HG02973 (cell line): ENCODE measurements around the gene AMPD1.

Source experiments
- ATAC-seq: cut with Tn5 transposase; IDR thresholded peaks from one replicate; pipeline ENCODE4 v1.9.1; 2021; ENCODE audit warnings: moderate library complexity; ENCODE audit not compliant: unreplicated experiment

AMPD1 gene

DNA sequence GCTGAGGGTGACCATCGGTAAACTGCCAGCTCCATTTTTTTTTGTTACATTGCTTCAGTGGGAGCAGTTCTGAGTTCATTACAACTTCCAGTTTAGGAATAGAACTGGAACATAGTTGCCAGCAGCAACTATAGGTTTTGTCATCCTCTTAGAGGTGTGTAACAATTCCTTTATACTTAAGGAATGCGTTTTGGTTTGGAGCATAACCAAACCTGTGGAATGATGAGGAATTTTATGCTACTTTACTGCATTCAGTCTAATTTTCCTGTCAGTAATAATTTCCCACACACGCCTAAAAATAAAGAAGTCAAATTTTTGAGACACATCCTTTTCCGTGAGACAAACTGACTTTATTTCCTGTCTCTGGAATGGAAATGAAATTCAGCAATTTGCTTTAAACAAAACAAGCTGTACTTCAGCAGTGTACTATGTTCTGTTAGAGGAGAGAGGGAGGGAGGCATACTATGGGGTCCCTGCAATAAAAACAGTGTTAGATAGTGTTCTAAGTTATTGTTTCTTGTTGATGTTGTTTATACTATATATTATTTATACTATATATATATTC, 4.8 kb upstream of the AMPD1 start:
- no peak for ATAC-seq

DNA sequence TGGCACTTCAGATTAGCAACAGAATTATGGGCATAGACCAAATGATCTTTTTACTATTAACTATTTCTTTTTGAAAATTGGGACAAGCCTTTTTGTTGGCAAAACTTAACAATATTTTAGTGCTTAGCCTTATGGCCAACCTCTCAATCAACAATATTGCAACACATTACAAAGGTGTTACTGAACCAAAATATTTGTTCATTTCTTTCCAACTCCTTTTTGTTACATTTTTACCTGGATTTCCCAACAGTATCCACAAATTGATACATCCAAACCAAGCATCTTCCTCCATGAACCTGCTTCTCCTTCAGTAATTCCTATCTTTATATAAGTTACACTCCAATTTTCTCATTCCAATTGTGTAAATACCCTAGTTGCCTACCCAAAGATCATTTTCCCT, 1.5 kb upstream of the AMPD1 start:
- no peak for ATAC-seq

DNA sequence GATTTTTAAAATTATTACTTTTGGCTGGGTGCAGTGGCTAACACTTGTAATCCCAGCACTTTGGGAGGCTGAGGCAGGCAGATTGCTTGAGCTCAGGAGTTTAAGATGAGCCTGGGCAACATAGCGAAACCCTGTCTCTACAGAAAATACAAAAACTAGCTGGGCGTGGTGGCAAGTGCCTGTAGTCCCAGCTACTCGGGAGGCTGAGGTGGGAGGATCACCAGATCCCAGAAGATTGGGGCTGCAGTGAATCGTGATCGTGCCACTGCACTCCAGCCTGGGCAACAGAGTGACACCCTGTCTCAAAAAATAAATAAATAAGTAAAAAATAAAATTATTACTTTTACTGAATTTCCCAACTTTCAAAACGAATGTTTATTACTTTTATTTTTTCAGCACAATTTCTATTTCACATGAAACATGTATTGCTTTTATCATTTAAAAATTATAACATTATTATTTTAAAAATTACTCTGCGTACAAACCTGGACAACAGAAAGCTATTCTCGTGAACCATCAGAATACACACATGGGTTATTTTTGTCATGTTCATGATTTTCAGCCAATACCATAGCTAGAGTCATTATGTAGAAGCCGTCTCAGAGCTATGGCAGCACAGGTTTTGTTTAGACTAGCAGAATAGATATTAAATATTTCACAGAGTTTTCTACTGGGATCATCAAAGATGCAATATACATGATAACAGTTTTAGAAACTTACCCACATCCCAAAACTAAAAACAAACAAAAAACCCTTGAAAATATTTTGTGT, 621 bp downstream of the AMPD1 start:
- ATAC-seq = no peak

DNA sequence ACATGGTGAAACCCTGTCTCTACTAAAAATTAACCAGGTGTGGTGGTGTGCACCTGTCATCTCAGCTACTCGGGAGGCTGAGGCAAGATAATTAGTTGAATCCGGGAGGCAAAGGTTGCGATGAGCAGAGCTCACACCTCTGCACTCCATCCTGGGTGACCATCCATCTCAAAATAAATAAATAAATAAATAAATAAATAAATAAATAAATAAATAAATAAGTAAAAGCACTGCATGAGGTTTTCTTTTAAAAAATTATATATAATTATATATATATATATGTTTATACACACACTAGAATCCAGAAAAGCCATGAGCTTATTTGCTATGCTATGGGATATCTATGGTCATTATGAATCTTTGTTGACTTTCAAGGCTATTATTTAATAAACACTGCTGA, 2.4 kb downstream of the AMPD1 start:
- ATAC-seq = no peak

DNA sequence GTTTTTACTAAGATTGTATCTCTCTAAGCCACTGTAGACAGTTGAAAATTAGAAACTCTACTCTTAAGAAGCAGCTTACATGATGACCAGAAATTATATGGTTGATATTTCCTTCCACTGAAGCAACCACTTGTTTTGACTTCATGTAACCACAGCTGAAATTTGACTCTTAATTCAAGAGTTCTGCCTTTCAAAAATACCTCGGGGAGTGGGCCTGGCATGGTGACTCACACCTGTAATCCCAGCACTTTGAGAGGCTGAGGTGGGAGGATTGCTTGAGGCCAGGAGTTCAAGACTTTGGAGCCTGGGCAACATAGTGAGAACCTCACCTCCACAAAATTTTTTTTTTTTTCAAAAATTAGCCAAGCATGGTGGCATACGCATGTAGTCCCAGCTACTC, 4.3 kb downstream of the AMPD1 start:
- ATAC-seq = no peak

DNA sequence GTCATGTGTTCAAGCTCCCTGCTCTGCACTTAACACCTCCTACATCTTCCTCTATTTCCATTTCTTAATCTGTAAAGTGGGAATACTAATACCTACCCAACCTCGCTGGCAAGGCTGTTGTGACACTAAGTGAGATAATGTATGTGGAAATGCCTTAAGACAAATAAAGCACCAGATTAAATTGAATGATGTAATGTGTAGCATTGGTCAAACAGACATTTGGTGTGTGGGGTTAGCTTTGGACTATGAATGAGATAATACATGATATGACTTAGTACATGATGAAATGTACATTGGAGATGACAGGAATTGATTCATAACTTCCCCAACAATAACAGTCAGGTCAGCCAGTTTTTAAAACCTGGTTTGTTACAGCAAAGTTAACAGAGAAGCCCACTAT, 5.2 kb downstream of the AMPD1 start:
- no peak for ATAC-seq

DNA sequence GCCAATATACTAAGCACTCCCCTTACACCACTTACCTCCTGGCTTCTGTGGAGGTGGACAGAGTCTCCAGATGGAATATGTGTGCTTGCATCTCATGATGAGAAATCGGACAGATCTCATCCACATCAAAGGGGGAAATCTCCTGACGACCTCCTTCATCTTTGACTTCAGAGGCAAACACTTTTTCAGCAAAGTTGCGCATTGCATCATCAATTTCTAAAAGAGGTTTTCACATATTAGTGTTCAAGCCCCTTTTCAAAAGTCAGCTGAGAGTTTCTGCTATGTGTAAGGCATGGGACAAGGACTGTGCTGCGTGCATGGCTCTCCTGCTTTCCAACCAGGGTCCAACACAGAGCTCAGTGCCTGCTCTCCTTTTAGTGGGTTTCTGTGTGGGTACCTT, 6.8 kb downstream of the AMPD1 start:
- no peak for ATAC-seq

DNA sequence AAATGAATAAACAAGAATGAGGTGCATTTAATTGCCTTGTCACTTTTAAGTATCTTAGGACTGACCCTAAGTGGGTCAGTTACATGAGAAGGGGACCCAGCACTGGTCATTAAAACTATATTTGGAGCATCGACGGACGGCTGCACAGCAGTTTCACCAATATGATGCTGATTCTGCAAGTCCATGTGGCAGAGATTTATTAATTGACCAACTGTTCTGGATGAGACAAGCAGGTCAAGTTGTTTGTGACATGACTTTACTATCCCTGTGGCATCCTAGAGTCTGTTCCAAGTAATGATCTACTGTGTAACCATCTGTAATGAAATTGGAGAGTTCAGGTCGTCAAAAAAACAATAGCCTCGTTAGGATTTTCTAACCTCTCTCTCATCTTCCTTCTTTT, 9.5 kb downstream of the AMPD1 start:
- ATAC-seq = no peak

DNA sequence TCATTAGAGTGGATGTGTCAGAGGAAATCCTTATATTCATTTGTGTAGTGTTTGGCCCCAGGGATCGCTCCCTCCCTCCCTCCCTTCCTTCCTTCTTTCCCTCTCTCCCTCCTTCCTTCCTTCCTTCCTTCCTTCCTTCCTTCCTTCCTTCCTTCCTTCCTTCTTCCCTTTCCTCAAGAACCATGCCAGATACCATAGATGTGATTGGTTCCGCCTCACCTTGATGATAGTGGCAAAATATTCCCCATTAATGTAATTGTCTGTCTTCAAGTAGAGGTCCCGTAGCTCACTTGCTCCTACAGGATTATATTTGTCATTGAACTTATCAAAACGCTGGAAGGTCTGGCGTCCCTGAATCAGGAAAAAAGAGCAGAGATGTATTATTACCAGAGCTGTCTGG, 17.7 kb downstream of the AMPD1 start:
- no peak for ATAC-seq

DNA sequence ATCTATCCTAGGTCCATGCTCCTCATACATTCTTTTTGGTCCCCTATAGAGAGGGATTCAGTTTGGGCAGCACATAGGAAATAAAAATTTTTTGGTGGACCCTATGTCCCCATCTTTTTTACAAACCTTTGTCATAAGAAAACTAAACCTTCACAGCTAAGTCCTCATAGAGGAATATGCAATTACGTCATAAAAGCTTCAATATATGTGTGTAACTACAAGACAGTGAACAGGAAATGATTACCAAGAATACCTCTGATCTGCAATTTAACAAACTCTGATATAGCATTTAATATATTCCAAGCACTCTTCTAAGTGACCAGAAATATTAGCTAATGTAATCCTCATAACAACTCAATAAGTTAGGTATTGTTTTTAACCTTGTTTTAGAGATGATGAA, 19.2 kb downstream of the AMPD1 start:
- no peak for ATAC-seq

DNA sequence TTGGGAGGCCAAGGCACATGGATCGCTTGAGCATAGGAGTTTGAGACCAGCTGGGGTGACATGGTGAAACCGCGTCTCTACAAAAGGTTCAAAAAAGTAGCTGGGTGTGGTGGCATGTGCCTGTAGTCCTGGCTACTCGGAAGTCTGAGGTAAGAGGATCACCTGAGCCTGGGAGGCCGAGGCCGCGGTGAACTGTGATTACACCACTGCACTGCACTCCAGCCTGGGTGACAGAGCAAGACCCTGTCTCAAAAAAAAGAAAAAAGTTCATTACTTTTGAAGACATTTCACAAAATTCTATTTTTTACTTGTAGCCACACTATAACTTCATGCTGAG, 23.4 kb downstream of the AMPD1 start:
- no peak for ATAC-seq

DNA sequence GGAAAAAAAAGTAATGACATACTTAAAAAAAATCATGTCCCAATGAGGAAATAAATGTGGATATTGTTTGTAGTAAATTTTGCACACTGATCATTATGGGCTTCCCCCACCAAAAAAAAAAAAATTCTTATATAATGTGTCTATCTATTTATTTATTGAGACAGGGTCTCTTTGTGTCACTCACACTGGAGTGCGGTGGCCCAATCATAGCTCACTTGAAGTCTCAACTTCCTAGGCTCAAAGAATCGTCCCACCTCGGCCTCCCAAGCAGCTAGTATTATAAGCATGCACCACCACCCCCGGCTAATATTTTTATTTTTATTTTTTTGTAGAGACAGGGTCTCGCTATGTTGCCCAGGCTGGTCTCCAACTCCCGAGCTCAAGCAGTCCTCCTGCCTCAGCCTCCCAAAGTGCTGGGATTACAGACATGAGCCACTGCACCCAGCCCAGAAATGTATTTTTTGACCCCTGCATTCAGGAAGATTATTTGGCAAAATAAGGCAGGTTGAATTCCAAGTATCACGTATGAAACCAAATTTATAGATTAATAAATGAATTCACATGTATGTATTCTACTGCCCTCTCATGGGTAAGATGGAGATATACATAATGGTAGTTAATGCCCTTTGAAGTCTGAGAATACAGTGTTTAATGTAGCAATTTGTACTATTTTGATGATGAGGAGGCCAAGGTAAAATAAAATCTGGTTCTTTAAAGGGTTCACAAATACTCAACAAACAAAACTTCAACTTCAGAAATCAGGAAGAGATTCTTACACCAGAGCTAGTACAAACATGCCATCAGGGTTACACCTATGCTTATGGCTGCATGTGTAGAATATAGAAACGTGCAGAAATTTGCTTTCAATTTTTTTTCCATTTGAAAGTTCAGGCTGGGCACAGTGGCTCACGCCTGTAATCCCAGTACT, 24.1 kb downstream of the AMPD1 start:
- no peak for ATAC-seq

DNA sequence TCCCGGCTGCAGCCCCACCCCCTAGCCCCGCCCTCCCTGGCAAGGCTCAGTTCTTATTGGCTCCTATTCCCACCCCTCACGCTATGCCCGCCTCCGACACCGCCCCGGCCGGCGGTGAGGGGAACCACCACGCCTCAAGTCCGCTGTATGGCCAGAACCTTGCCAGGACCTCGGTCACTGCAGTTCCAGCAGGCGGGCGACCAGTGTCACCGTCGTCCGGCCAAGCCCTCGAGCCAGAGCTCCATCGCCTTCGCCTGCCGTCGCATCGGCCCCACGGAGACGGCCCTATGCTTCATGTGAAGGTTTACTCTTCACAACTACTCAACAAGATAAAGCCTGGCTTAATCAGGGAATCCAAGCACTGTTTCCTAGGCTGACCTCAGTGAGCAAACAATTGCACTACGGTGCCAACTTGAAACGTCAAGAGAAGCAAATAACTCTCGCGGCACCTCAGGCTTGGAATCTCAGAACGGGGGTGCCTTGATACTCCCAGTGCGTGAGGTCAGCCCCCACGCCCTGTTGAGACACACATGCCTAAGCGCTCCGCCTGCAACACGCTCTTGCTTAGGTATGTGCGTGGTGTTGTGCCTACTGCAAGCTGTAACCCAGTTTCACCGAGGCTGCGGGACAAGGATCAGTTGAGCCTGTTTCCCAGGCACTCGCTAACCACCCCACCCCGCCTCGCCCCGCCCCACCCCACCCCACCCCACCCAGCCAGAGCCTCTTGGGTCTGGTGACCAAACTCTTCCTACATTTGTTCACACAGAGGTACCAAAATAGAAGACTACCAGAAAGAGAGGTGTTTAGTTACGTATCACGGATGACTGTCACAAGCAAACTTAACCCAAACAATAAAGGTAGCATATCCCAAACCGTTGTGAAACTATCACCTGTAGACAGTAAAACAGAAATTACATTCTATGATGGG, 25.0 kb downstream of the AMPD1 start:
- peak; percentile 97 for ATAC-seq

DNA sequence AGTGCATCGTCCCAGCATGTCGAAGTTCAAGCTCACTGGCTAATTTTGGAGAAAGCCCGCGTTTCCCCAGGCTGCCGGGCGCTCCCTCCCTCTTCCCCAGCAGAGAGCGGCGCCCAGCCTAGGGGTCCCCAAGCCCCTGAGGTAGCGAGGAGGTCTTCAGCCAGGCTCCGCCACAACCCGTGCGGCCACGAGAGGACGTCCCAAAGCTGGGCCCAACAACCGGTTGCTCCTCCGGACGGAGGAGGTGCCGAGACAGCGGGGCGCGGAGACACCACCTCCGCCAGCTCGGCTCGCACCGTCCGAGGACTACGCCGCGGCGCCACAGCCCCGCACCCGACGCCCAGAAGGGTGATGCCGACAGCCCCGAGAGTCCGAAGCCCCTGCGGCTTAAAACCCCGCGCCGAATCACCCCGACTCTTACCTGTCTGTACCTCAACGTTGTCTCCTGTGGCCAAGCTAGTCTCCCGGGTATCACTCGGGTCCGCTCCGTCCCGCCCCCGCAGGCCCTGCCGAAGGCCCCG, 25.7 kb downstream of the AMPD1 start, which contains the start of gene DENND2C:
TSS of gene DENND2C (minus strand) at position 488 of the 521 bp plus-strand sequence. CDS start 44,065 bp downstream, outside the sequence.
- peak; percentile 44 for ATAC-seq

DNA sequence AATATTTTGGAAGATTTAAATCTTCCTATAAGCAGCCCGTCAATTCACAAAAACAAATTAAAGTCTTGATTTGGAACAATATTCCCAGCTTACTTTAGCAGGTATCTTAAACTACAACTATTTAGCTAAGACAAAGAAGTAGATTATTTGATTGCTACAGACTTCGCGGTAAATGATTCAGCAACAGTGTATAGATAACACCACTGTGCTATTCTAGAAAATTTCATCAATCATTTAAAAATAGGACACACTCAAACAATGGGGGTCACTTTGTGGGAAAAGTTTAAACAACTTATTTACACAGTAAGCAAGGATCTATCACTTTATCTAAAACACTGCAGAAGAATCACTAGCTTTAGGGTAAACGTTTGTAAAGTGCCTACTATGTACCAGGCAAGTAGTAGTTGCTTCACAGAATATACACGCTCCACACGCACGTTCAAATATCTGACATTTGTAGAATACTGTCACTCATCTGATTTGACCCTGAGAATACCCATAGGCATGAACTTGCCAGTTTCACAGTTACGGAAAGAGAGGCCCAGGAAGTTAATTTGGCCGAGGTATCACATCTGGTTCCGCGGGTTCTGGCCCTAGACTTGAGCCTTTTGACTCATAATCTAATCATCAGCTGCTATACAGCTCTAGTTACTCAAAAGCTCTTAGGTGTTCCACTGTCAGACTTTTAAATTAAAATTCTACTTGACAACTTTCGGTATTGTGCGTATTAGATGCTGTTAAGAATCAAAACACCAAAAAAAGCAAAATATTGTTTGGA, 26.4 kb downstream of the AMPD1 start:
- ATAC-seq = no peak

DNA sequence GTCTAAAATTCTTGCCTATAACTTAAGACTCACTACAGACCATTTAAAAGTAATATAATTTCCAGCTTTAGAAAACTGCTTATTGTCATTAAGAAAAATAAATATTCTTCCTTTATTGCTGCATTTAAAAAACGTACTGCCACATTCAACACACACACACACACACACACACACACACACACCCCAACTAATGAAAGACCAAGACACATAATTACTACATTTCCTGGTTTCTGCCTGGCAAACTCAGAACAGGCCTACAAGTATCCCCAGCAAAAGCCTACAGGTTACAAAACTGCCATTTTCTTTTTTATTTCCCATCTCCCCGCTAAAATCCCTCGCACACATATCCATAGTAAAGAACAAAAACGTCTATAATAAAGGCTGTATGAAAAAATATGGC, 27.0 kb downstream of the AMPD1 start:
- no peak for ATAC-seq

DNA sequence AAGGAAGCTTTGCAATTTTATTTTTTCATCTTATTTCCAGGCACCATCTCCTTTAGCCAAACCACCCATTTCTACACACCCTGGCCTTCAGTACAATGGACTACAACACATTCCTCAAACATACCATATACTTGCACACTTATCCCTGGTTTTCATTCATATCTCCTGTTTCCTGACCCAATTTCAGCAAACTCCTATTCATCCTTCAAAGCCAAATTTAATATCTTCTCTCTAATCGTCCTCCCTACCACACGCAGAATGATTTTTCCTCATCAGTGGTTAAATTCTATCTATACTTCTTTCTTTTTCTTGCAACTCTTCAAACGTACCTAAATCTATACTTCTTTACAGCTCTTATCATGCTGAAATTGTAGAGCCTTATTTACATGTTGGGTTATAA, 28.4 kb downstream of the AMPD1 start:
- ATAC-seq = no peak

DNA sequence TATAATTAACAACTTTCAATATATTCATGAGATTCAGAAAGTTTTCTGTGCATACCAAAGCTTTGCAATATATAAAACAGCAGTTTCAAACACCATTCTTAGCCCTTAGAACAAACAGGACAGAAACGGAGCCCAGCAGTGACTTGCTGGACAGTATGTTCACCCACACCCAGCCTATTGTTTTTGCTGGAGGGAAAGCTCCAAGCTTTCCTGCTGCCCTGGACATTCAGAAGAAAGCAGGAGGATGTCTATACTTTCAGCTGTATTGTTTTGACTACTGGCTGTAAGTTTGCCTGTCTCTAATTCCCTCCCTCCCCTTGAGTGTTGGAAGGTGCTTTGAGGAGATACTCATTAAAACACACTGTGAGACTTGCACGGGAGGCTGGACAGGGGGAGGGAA, 35.1 kb downstream of the AMPD1 start:
- ATAC-seq = no peak

DNA sequence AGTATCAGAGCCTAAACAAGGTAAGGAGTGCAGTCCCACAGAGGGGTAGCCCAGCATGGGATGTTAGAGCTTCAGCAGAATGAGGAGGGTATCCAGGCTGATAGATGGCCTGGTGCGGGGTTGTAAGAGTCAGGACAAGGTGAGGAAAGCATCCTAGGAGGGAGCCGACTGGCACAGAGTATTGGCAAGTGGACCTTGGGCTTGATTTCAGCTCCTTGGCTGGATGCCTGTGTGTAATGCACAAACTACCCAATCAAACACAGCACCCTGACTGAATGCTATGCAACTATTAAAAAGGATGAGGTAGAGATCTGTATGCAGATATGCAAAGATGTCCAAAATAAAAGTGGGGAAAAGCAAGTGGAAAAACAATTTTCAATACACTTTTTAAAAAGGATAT, 43.5 kb downstream of the AMPD1 start:
- no peak for ATAC-seq

DNA sequence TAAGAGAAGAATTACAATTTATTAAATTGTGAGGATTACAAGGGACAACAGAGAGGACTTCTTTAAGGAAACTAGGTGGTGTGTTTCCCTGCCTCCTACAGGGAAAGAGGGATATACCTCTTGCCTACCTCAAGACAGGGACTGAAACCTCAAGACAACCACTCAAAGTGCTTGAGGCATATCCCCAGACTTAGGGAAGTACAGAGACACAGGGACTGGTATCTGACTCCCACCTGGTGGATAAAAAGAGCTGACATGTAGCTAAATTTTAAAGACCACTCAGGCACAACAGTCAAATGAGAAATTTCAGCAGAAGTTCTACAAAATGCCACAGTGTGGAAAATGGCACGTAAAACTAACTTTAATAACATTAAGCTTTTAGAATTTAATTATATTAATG, 46.8 kb downstream of the AMPD1 start:
- ATAC-seq = no peak
